Uterus (tissue), 2 donors: Measurements from ENCODE around the gene CBFA2T2.

Source experiments
- POLR2A ChIP-seq, 2 donors: fragments of 450-650 bp; IDR thresholded peaks; one replicate each; pipeline ENCODE4 v1.6.1; 2016; ENCODE audit warnings: antibody characterized with exemption in 2 of 2, mild to moderate bottlenecking in 1 of 2, moderate library complexity in 1 of 2
- TF ChIP-seq, protein P1 (sequence below), 4 experiments: fragments of 200-600 bp in 2 of 4; fragments of 450-650 bp in 2 of 4; sonication (generic) in 2 of 4; IDR thresholded peaks; one replicate each; pipeline ENCODE4 v1.5.1; 2016 to 2019; ENCODE audit warnings: antibody characterized with exemption in 4 of 4, mild to moderate bottlenecking in 2 of 4, moderate library complexity in 1 of 4

DNA sequence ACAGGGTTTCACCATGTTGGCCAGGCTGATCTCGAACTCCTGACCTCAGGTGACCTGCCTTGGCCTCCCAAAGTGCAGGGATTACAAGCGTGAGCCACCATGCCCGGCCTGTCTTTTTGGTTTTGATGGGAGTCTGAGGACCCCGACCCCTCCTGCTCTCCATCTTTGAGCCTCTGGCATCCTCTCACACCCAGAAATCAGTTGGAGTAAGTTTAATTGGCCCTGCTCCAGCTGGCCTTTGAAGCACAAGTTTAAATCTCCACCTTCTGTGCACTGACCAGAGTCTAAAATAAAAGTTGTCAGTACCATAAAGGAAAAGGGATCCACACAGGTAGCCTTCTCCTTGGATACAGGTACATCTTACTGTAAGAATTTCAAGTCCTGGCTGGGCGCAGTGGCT is 156.3 kb downstream of the CBFA2T2 start:
- TF ChIP-seq, protein P1, sequence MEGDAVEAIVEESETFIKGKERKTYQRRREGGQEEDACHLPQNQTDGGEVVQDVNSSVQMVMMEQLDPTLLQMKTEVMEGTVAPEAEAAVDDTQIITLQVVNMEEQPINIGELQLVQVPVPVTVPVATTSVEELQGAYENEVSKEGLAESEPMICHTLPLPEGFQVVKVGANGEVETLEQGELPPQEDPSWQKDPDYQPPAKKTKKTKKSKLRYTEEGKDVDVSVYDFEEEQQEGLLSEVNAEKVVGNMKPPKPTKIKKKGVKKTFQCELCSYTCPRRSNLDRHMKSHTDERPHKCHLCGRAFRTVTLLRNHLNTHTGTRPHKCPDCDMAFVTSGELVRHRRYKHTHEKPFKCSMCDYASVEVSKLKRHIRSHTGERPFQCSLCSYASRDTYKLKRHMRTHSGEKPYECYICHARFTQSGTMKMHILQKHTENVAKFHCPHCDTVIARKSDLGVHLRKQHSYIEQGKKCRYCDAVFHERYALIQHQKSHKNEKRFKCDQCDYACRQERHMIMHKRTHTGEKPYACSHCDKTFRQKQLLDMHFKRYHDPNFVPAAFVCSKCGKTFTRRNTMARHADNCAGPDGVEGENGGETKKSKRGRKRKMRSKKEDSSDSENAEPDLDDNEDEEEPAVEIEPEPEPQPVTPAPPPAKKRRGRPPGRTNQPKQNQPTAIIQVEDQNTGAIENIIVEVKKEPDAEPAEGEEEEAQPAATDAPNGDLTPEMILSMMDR (IDR thresholded peaks at IDR 0.05): no peak
- TF ChIP-seq POLR2A (IDR thresholded peaks at IDR 0.05): no peak
